Smooth muscle cell (in vitro differentiated cells): ENCODE results near the gene PDLIM1. TPM values are rescaled to one million over a fixed set of nuclear protein-coding genes. Genes with fewer than 3 reads are reported as not detected.

Experiments used
- DNase-seq: peaks from one replicate; lab custom pipeline; 2025; ENCODE audit not compliant: unreplicated experiment; lab: John Stamatoyannopoulos, UW
- H2AFZ ChIP-seq: fragments of 200-600 bp; sonication (generic); 2 replicates; pipeline ENCODE4 v1.6.0; 2016; ENCODE audit warnings: antibody characterized with exemption, low read depth, mild to moderate bottlenecking
- H3F3A ChIP-seq: fragments of 200-600 bp; sonication (generic); 2 replicates; pipeline ENCODE4 v1.6.0; 2017; ENCODE audit warnings: antibody characterized with exemption, low read depth
- H3K27ac ChIP-seq: fragments of 200-600 bp; sonication (generic); 2 replicates; pipeline ENCODE4 v1.5.1; 2016; ENCODE audit warnings: low read depth, mild to moderate bottlenecking
- H3K27me3 ChIP-seq: fragments of 200-600 bp; sonication (generic); 2 replicates; pipeline ENCODE4 v1.6.1; 2016; ENCODE audit warnings: low read depth, mild to moderate bottlenecking
- H3K36me3 ChIP-seq: fragments of 200-600 bp; sonication (generic); 2 replicates; pipeline ENCODE4 v1.5.1; 2016; ENCODE audit warnings: low read depth
- H3K4me1 ChIP-seq: fragments of 200-600 bp; sonication (generic); 2 replicates; pipeline ENCODE4 v1.5.1; 2016; ENCODE audit warnings: low read depth
- H3K4me2 ChIP-seq: fragments of 200-600 bp; sonication (generic); 2 replicates; pipeline ENCODE4 v1.6.0; 2016; ENCODE audit warnings: mild to moderate bottlenecking
- H3K4me3 ChIP-seq: fragments of 200-600 bp; sonication (generic); 2 replicates; pipeline ENCODE4 v1.5.1; 2016; ENCODE audit warnings: mild to moderate bottlenecking
- H3K79me2 ChIP-seq: fragments of 200-600 bp; sonication (generic); 2 replicates; pipeline ENCODE4 v1.6.0; 2016; ENCODE audit warnings: low read depth, mild to moderate bottlenecking
- H3K9ac ChIP-seq: fragments of 200-600 bp; sonication (generic); 2 replicates; pipeline ENCODE4 v1.6.0; 2016; ENCODE audit warnings: low read depth
- H3K9me3 ChIP-seq: fragments of 200-600 bp; sonication (generic); replicated peaks from 2 replicates; pipeline ENCODE4 v1.5.1; 2016; ENCODE audit warnings: low read depth
- H4K20me1 ChIP-seq: fragments of 200-600 bp; sonication (generic); 2 replicates; pipeline ENCODE4 v1.6.0; 2016; ENCODE audit warnings: low read depth
- CTCF ChIP-seq: fragments of 200-600 bp; sonication (generic); IDR thresholded peaks from 2 replicates; pipeline ENCODE4 v1.5.1; 2017; ENCODE audit warnings: borderline replicate concordance, mild to moderate bottlenecking, antibody characterized with exemption; ENCODE audit not compliant: insufficient read depth, poor library complexity, severe bottlenecking
- WGBS: methylation state at CpG from one replicate; pipeline ENCODE4 v1.1.7; 2016; ENCODE audit warnings: low lambda C conversion rate; 5-methylcytosine and 5-hydroxymethylcytosine counted together
- polyA plus RNA-seq: library from polyadenylated mRNA; unstranded; fragments of >200 nt; fragmentation: Nextera tagmentation; extraction: Ambion mirVana; gene quantifications from 2 replicates; pipeline ENCODE4 v1.2.1, GENCODE V29; 2016
- total RNA-seq: library from RNA; depleted of rRNA; stranded (reverse); fragments of >200 nt; gene quantifications from 2 replicates; pipeline ENCODE4 v1.2.3, GENCODE V29; 2014

PDLIM1 gene
- total and polyA plus RNA-seq, 2 experiments from 2014 or later = 102 to 187 TPM

DNA sequence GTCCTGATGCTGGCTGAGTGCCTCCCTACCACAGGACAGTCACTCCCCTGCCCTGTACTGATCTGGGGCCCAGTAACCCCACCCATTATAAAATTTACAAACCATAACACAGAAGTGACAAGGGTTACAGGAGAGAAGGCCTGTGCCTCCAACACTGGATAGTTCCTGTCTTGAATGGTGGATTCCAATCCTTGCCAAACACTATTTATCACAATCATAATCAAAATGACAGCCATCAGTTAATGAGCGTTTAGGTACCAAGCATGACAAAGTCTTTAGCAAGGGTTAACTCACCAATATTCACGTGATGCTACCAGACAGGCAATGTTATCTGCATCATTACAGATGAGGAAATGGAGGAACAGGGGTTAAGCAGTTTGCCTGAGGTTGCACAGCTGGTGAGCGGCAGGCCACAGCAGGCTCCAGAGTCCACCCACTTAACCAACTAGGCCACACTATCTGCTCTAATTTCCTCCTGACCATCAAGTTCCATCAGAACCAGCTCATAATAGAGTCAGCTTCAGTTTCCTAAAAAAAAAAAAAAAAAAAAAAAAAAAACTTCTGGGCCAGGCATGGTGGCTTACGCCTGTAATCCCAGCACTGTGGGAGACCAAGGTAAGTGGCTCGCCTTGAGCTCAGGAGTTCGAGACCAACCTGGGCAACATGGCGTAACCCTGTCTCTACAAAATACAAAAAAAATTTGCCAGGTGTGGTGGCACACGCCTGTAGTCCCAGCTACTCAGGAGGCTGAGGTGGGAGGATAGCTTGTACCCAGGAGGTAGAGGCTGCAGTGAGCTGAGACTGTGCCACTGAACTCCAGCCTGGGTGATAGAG is 14.2 kb downstream of the PDLIM1 start:
- Histone ChIP-seq H3K4me3 (no peak overlapping the region), H3K36me3 (no peaks in the 10 kb centered on the region), H3K27me3 (no peaks in the 10 kb centered on the region), H3K27ac (peak overlapping the region; percentile 89), H3K4me1 (peaks cover 16% of the 10 kb centered on the region), H2AFZ (no peak overlapping the region), H3K4me2 (peak overlapping the region; percentile 76), H3K9me3 (no peaks in the 10 kb centered on the region), H3K79me2 (peaks cover 90% of the 10 kb centered on the region), H3F3A (peaks cover 25% of the 10 kb centered on the region), H3K9ac (peak overlapping the region; percentile 7), H4K20me1 (peaks cover 64% of the 10 kb centered on the region)
- 64% methylated on average over 8 of the region's 8 CpGs for WGBS
- DNase-seq = no peak
- no peak for TF ChIP-seq CTCF

GRCh38 chr10:95275726-95276366 is 15.0 kb downstream of the PDLIM1 start:
- Histone ChIP-seq H3K9ac (peak overlapping the region; percentile 7), H3K4me2 (peak overlapping the region; percentile 76), H3K9me3 (no peaks in the 10 kb centered on the region), H3K4me1 (peaks cover 16% of the 10 kb centered on the region), H3K4me3 (no peak overlapping the region), H3F3A (peaks cover 25% of the 10 kb centered on the region), H3K79me2 (peaks cover 90% of the 10 kb centered on the region), H3K27me3 (no peaks in the 10 kb centered on the region), H3K36me3 (no peaks in the 10 kb centered on the region), H3K27ac (peak overlapping the region; percentile 89), H2AFZ (no peak overlapping the region), H4K20me1 (peaks cover 56% of the 10 kb centered on the region)
- TF ChIP-seq CTCF = no peak
- DNase-seq = no peak
- WGBS = 47% methylated on average over 1 of the region's 1 CpG

- peaks cover 80% of the 10 kb centered on the region for H3K79me2 ChIP-seq
- 43% methylated on average over 13 of the region's 13 CpGs for WGBS
- TF ChIP-seq CTCF = no peak
- H3K4me3 ChIP-seq = no peak overlapping the region
- H3K27ac ChIP-seq = peak overlapping the region; percentile 89
- peaks cover 15% of the 10 kb centered on the region for H3K4me1 ChIP-seq
- no peak overlapping the region for H2AFZ ChIP-seq
- H3K9ac ChIP-seq = peak overlapping the region; percentile 38
- H3K9me3 ChIP-seq = no peaks in the 10 kb centered on the region
- H3K27me3 ChIP-seq = no peaks in the 10 kb centered on the region
- H4K20me1 ChIP-seq = peaks cover 34% of the 10 kb centered on the region
- H3K4me2 ChIP-seq = peak overlapping the region; percentile 65
- H3K36me3 ChIP-seq = no peaks in the 10 kb centered on the region
- DNase-seq = no peak
- peaks cover 40% of the 10 kb centered on the region for H3F3A ChIP-seq
Measured at GRCh38 chr10:95273393-95274312, 17.1 kb downstream of the PDLIM1 start.
